Neutrophil (primary cell): ENCODE data around the gene CHCHD6.

Source experiments
- H3K27ac ChIP-seq: fragments of 200-600 bp; sonication (generic); 2 replicates; pipeline ENCODE4 v1.5.1; 2016; ENCODE audit warnings: mild to moderate bottlenecking, moderate library complexity
- H3K27me3 ChIP-seq: fragments of 200-600 bp; sonication (generic); 2 replicates; pipeline ENCODE4 v1.6.0; 2016; ENCODE audit warnings: mild to moderate bottlenecking
- H3K36me3 ChIP-seq: fragments of 200-600 bp; sonication (generic); 2 replicates; pipeline ENCODE4 v1.5.1; 2017
- H3K4me1 ChIP-seq, 2 experiments: fragments of 200-600 bp in 1 of 2; sonication (generic) in 1 of 2; 1 replicate in 1 of 2; 2 replicates in 1 of 2; pipeline versions ENCODE4 v1.5.1 to v1.6.1; 2013 to 2016; ENCODE audit warnings: low read depth in 1 of 2, low read length in 1 of 2, mild to moderate bottlenecking in 1 of 2, moderate library complexity in 1 of 2; ENCODE audit not compliant: control insufficient read depth in 1 of 2, insufficient read depth in 1 of 2
- H3K4me3 ChIP-seq, 2 experiments: fragments of 200-600 bp in 1 of 2; sonication (generic) in 1 of 2; 1 replicate in 1 of 2; 2 replicates in 1 of 2; pipeline ENCODE4 v1.5.1; 2013 to 2016; ENCODE audit warnings: low read depth in 1 of 2, low read length in 1 of 2, mild to moderate bottlenecking in 1 of 2, moderate library complexity in 1 of 2
- H3K9me3 ChIP-seq: fragments of 200-600 bp; sonication (generic); 2 replicates; pipeline ENCODE4 v1.5.1; 2016
- CTCF ChIP-seq: fragments of 200-600 bp; sonication (generic); IDR thresholded peaks from 2 replicates; pipeline ENCODE4 v1.5.1; 2016; ENCODE audit warnings: antibody characterized with exemption

CHCHD6 gene

DNA sequence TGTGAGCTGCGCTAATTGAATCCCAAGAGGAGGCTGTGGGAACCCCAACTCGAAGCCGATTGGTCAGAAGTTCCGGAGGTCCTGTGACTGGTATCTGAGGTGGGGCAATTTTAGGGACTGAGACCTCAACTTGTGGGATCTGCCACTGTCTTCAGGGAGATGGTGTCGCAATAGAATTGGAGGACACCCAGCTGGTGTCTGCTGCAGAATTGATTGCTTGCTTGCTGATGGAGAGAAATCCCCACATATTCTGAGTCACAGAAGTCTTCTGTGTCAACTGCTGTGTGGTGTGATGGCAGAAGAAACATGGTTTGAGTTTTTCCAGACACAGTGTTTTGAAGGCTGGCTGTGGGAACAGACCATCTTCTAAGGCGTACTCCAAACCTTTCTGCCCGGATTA, 179.2 kb downstream of the CHCHD6 start:
- no peak for TF ChIP-seq CTCF
- Histone ChIP-seq H3K36me3 (no peaks in the 10 kb centered on the region), H3K9me3 (no peaks in the 10 kb centered on the region), H3K4me1 (no peaks in the 10 kb centered on the region), H3K4me3 (no peak overlapping the region), H3K27me3 (peaks cover 9% of the 10 kb centered on the region), H3K27ac (no peak overlapping the region)

GRCh38 chr3:126885425-126885824, 181.4 kb downstream of the CHCHD6 start:
- no peaks in the 10 kb centered on the region for H3K27me3 ChIP-seq
- no peaks in the 10 kb centered on the region for H3K9me3 ChIP-seq
- no peaks in the 10 kb centered on the region for H3K36me3 ChIP-seq
- no peak for TF ChIP-seq CTCF
- no peaks in the 10 kb centered on the region for H3K4me1 ChIP-seq
- no peak overlapping the region for H3K27ac ChIP-seq
- no peak overlapping the region for H3K4me3 ChIP-seq

DNA sequence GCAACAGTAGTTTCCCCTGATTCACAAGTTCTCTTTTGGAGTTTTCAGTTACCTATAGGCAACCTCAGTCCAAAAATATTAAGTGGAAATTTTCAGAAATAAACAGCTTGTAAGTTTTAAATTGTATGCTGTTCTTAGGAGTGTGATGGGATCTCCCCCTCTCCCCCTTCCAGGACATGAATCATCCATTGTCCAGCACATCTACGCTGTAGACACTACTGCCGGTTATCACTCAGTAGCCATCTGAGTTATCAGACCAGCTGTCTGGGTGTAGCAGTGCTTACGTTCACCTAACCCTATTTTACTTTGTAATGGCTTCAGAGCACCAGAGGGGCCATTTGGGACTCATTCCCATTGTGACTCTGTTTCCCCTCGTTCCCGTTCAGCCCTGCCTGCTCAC, 182.2 kb downstream of the CHCHD6 start:
- Histone ChIP-seq H3K36me3 (no peaks in the 10 kb centered on the region), H3K4me1 (no peaks in the 10 kb centered on the region), H3K9me3 (no peaks in the 10 kb centered on the region), H3K4me3 (no peak overlapping the region), H3K27me3 (no peaks in the 10 kb centered on the region), H3K27ac (no peak overlapping the region)
- TF ChIP-seq CTCF = no peak

DNA sequence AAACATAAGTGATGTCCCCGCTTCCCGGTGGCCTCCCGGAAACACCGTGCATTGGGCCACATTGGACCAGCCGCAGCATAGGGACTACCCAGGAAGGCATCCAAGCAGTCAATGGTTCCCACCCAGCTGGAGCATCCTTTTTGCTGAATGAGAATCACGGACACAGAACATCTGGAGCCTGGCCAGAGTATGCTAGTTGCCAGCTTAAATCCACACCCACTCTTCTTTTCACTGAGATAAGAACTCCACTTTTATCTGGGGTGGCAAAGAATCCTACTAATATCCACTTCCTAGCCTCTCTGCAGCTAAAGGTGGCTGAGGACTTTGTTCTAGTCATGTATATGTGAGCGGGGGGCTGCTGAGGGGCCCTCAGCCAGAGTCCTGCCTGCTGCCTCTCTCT, 183.6 kb downstream of the CHCHD6 start:
- Histone ChIP-seq H3K4me1 (no peaks in the 10 kb centered on the region), H3K9me3 (no peaks in the 10 kb centered on the region), H3K36me3 (no peaks in the 10 kb centered on the region), H3K4me3 (no peak overlapping the region), H3K27ac (no peak overlapping the region), H3K27me3 (no peaks in the 10 kb centered on the region)
- no peak for TF ChIP-seq CTCF

DNA sequence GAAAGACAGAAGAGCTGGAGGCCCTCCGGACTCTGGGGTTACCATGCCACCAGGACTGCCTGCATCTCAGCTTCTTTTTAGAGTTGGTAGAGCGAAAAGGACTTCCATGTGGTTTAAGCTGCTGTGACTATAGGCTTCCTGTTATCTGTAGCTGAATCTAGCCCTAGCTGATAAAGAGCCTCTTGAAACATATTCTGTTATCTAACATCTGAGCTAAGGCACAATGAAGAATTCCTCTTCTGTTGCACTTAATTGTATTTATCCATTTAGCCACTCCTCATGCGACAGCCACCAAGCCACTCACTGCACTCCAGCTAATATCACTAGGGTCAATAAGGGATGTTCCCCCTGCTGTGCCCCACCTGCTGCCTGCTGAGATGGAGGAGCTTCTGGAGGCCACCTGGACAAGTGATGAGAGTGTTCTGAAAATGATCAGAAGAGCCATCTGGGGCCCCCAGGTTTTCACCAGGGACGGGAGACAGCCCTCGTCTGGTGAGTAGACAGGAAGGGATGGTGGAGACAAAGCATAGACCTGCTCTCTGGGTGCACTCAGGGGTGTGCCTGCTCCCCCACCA, 184.2 kb downstream of the CHCHD6 start:
- TF ChIP-seq CTCF = no peak
- no peaks in the 10 kb centered on the region for H3K4me1 ChIP-seq
- H3K27ac ChIP-seq = no peak overlapping the region
- no peaks in the 10 kb centered on the region for H3K9me3 ChIP-seq
- H3K4me3 ChIP-seq = no peak overlapping the region
- no peaks in the 10 kb centered on the region for H3K27me3 ChIP-seq
- H3K36me3 ChIP-seq = no peaks in the 10 kb centered on the region
